Liver (tissue), 9 donors: ENCODE data around the gene XRCC6. TPM values are rescaled to one million over a fixed set of nuclear protein-coding genes. Genes with fewer than 3 reads are reported as not detected.
A peak's percentile ranks its signal among the peaks of the same experiment; 100 is the strongest.

Source experiments
- DNase-seq: peaks from one replicate; pipeline ENCODE4 v3.0.0-alpha.2; 2017; ENCODE audit warnings: low spot score
- H3K27ac ChIP-seq, 2 donors: one replicate each; pipeline ENCODE4 v1.7.0; 2013; ENCODE audit warnings: inconsistent platforms in 2 of 2, low read length in 2 of 2, control low read depth in 1 of 2, low read depth in 1 of 2, mild to moderate bottlenecking in 1 of 2
- H3K27me3 ChIP-seq, 4 donors: one replicate each; pipeline versions ENCODE4 v1.6.1 to v1.7.0; 2013; ENCODE audit warnings: low read length in 3 of 4, inconsistent platforms in 1 of 4, mild to moderate bottlenecking in 1 of 4, moderate library complexity in 1 of 4; ENCODE audit not compliant: control insufficient read depth in 4 of 4, insufficient read depth in 4 of 4
- H3K36me3 ChIP-seq, 4 donors: one replicate each; pipeline versions ENCODE4 v1.6.1 to v1.7.0; 2013; ENCODE audit warnings: low read length in 3 of 4, mild to moderate bottlenecking in 3 of 4, low read depth in 1 of 4, moderate library complexity in 1 of 4; ENCODE audit not compliant: control insufficient read depth in 4 of 4, insufficient read depth in 3 of 4
- H3K4me1 ChIP-seq, 4 donors: one replicate each; pipeline versions ENCODE4 v1.6.1 to v1.7.0; 2013; ENCODE audit warnings: low read length in 3 of 4, mild to moderate bottlenecking in 3 of 4, moderate library complexity in 1 of 4; ENCODE audit not compliant: control insufficient read depth in 4 of 4, insufficient read depth in 4 of 4
- H3K4me3 ChIP-seq, 3 donors: one replicate each; pipeline versions ENCODE4 v1.6.1 to v1.7.0; 2013; ENCODE audit warnings: low read length in 3 of 3, control low read depth in 1 of 3, low read depth in 1 of 3, mild to moderate bottlenecking in 1 of 3
- H3K9ac ChIP-seq, 2 donors: one replicate each; pipeline ENCODE4 v1.7.0; 2013; ENCODE audit warnings: low read length in 2 of 2, mild to moderate bottlenecking in 2 of 2, moderate library complexity in 2 of 2, control low read depth in 1 of 2, low read depth in 1 of 2
- H3K9me3 ChIP-seq, 4 donors: one replicate each; pipeline versions ENCODE4 v1.6.1 to v1.7.0; 2013; ENCODE audit warnings: low read length in 3 of 4; ENCODE audit not compliant: control insufficient read depth in 4 of 4
- FOXA1 ChIP-seq: IDR thresholded peaks from 2 replicates; pipeline ENCODE4 v1.6.1; 2016; ENCODE audit warnings: antibody characterized with exemption
- GABPA ChIP-seq, 2 donors: IDR thresholded peaks in 1 of 2; conservative IDR thresholded peaks in 1 of 2; 2 replicates each; pipeline ENCODE4 v1.6.1; 2016; ENCODE audit warnings: antibody characterized with exemption in 2 of 2, mild to moderate bottlenecking in 1 of 2, moderate library complexity in 1 of 2
- HNF4A ChIP-seq, 2 donors: conservative IDR thresholded peaks; 2 replicates each; pipeline ENCODE4 v1.6.1; 2016; ENCODE audit warnings: antibody characterized with exemption in 2 of 2, mild to moderate bottlenecking in 2 of 2
- NR2F2 ChIP-seq: IDR thresholded peaks from 2 replicates; pipeline ENCODE4 v1.6.1; 2016; ENCODE audit warnings: antibody characterized with exemption
- RAD21 ChIP-seq, 2 donors: IDR thresholded peaks; 2 replicates each; pipeline ENCODE4 v1.6.1; 2016; ENCODE audit warnings: antibody characterized with exemption in 2 of 2, mild to moderate bottlenecking in 2 of 2
- REST ChIP-seq: IDR thresholded peaks from 2 replicates; pipeline ENCODE4 v1.6.1; 2016; ENCODE audit warnings: antibody characterized with exemption, mild to moderate bottlenecking
- RXRA ChIP-seq, 2 donors: IDR thresholded peaks; 2 replicates each; pipeline ENCODE4 v1.6.1; 2017 to 2018; ENCODE audit warnings: antibody characterized with exemption in 2 of 2, mild to moderate bottlenecking in 1 of 2
- TAF1 ChIP-seq: conservative IDR thresholded peaks from 2 replicates; pipeline ENCODE4 v1.6.1; 2016; ENCODE audit warnings: antibody characterized with exemption, mild to moderate bottlenecking
- YY1 ChIP-seq: IDR thresholded peaks from 2 replicates; pipeline ENCODE4 v1.6.1; 2016; ENCODE audit warnings: antibody characterized with exemption, mild to moderate bottlenecking
- WGBS: extraction: QIAGEN DNeasy Blood & Tissue Kit; methylation state at CpG from one replicate; pipeline ENCODE4 v1.1.7; 2013; 5-methylcytosine and 5-hydroxymethylcytosine counted together
- polyA plus RNA-seq, 2 donors: library from polyadenylated mRNA; stranded (reverse) in 1 of 2; unstranded in 1 of 2; fragments of 200-250 nt in 1 of 2; fragments of >200 nt in 1 of 2; fragmentation: Nextera tagmentation in 1 of 2; extraction: Ambion mirVana in 1 of 2; gene quantifications; one replicate each; pipeline versions ENCODE4 v1.2.1 to v1.2.3, GENCODE V29; 2013 to 2015
- total RNA-seq, 2 donors: library from RNA; depleted of rRNA; stranded (reverse); fragments of >200 nt; gene quantifications; one replicate each; pipeline ENCODE4 v1.2.3, GENCODE V29; 2014
- TF ChIP-seq, protein P1 (sequence below): IDR thresholded peaks from 2 replicates; pipeline ENCODE4 v1.6.1; 2016; ENCODE audit warnings: antibody characterized with exemption
- TF ChIP-seq, protein P2 (sequence below): fragments of 150-350 bp; IDR thresholded peaks from 2 replicates; pipeline ENCODE4 v1.5.1; 2017; ENCODE audit warnings: improper control_type of control experiment, low read depth, low read length; ENCODE audit not compliant: missing input control
- TF ChIP-seq, protein P3 (sequence below): IDR thresholded peaks from 2 replicates; pipeline ENCODE4 v1.6.1; 2016; ENCODE audit warnings: antibody characterized with exemption
- donor health status: healthy.
- donor health status: healthy.
- donor health status: healthy.
- donor health status: healthy.
- donor health status: healthy.

Gene XRCC6
- total and polyA plus RNA-seq, 4 donors: 81.8 to 148 (median 96.0) TPM

GRCh38 chr22:41600976-41601375 is 20.1 kb upstream of the XRCC6 start:
- WGBS: 94% methylated on average over 8 of the region's 8 CpGs
- H3K9ac ChIP-seq: no peak overlapping the region
- H3K27ac ChIP-seq: no peak overlapping the region
- peaks cover 0 to 9% (median 2%) of the 10 kb centered on the region in 4 donors for H3K4me1 ChIP-seq
- no peaks in the 10 kb centered on the region for H3K27me3 ChIP-seq
- no peaks in the 10 kb centered on the region for H3K9me3 ChIP-seq
- DNase-seq: no peak
- no peak overlapping the region for H3K4me3 ChIP-seq
- peaks cover 12 to 48% (median 43%) of the 10 kb centered on the region in 4 donors for H3K36me3 ChIP-seq
- TF ChIP-seq, protein P1, sequence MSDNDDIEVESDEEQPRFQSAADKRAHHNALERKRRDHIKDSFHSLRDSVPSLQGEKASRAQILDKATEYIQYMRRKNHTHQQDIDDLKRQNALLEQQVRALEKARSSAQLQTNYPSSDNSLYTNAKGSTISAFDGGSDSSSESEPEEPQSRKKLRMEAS: no peak
- TF ChIP-seq, protein P2, sequence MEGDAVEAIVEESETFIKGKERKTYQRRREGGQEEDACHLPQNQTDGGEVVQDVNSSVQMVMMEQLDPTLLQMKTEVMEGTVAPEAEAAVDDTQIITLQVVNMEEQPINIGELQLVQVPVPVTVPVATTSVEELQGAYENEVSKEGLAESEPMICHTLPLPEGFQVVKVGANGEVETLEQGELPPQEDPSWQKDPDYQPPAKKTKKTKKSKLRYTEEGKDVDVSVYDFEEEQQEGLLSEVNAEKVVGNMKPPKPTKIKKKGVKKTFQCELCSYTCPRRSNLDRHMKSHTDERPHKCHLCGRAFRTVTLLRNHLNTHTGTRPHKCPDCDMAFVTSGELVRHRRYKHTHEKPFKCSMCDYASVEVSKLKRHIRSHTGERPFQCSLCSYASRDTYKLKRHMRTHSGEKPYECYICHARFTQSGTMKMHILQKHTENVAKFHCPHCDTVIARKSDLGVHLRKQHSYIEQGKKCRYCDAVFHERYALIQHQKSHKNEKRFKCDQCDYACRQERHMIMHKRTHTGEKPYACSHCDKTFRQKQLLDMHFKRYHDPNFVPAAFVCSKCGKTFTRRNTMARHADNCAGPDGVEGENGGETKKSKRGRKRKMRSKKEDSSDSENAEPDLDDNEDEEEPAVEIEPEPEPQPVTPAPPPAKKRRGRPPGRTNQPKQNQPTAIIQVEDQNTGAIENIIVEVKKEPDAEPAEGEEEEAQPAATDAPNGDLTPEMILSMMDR: no peak
- TF ChIP-seq HNF4A (conservative IDR thresholded peaks at IDR 0.05) (no peak), REST (no peak), RAD21 (IDR thresholded peaks at IDR 0.05) (no peak), GABPA (IDR thresholded peaks at IDR 0.05 in 1 of 2, conservative IDR thresholded peaks at IDR 0.05 in 1 of 2) (no peak), NR2F2 (no peak), RXRA (IDR thresholded peaks at IDR 0.05) (no peak)
- TF ChIP-seq, protein P3, sequence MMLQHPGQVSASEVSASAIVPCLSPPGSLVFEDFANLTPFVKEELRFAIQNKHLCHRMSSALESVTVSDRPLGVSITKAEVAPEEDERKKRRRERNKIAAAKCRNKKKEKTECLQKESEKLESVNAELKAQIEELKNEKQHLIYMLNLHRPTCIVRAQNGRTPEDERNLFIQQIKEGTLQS: no peak

DNA sequence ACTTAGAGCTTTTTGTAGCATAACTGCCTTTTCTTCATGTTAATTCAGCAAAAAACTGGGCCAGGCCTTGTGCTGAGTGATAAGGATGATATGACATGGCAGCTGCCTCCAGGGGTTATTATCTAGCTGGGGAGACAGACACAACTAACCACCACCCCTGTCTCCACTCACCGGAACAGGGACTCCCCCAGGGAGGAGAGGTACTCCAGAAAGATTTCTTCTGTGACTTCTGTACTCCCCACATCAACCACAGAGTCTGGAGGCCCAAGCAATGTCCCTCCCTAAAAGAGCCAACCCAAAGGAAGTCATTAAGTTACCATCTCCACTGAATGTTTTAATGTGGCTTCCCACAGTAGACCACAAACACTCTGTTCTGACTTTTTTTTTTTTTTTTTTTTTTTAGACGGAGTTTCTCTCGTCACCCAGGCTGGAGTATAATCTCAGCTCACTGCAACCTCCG is 17.2 kb upstream of the XRCC6 start:
- Histone ChIP-seq H3K4me1 (peaks cover 0 to 3% (median 0%) of the 10 kb centered on the region in 4 donors), H3K4me3 (no peak overlapping the region), H3K36me3 (peaks cover 18 to 64% (median 54%) of the 10 kb centered on the region in 4 donors), H3K27me3 (no peaks in the 10 kb centered on the region), H3K27ac (no peak overlapping the region), H3K9me3 (no peaks in the 10 kb centered on the region), H3K9ac (no peak overlapping the region)
- 84% methylated on average over 4 of the region's 4 CpGs for WGBS
- peak; percentile 55 for DNase-seq
- no peak for TF ChIP-seq REST
- TF ChIP-seq TAF1: no peak
- TF ChIP-seq FOXA1: no peak
- TF ChIP-seq YY1: no peak
- TF ChIP-seq RAD21 (IDR thresholded peaks at IDR 0.05): no peak
